NCI-H748 (cell line): Measurements from ENCODE around the gene TMEM38B.

ENCODE experiments used
- DNase-seq: peaks from one replicate; lab custom pipeline; 2025; ENCODE audit not compliant: unreplicated experiment; lab: John Stamatoyannopoulos, UW

Gene TMEM38B

GRCh38 chr9:105694190-105694847 lies at the start of gene TMEM38B:
Gene TMEM38B, plus strand, starts transcription at chr9:105694541. Its CDS starts 120 bp downstream, at chr9:105694661.
- DNase-seq: peak; percentile 93

GRCh38 chr9:105646879-105647594 lies 47.3 kb upstream of the TMEM38B start:
- no peak for DNase-seq

GRCh38 chr9:105647595-105648349 lies 46.6 kb upstream of the TMEM38B start:
- no peak for DNase-seq

GRCh38 chr9:105651806-105652205 lies 42.5 kb upstream of the TMEM38B start:
- peak; percentile 15 for DNase-seq

GRCh38 chr9:105656131-105656921 lies 38.0 kb upstream of the TMEM38B start:
- DNase-seq: peak; percentile 70

- no peak for DNase-seq
Observed at GRCh38 chr9:105658351-105658750, 36.0 kb upstream of the TMEM38B start.

- DNase-seq: no peak
Observed at GRCh38 chr9:105661011-105661410, 33.3 kb upstream of the TMEM38B start.

- DNase-seq: no peak
Observed at GRCh38 chr9:105662184-105663104, 31.9 kb upstream of the TMEM38B start, which contains the start of gene TAL2. Gene TAL2, plus strand, starts transcription at chr9:105662457. Its CDS starts 40 bp downstream, at chr9:105662497.

- DNase-seq: no peak
Observed at GRCh38 chr9:105663914-105664313, 30.4 kb upstream of the TMEM38B start.

GRCh38 chr9:105667867-105668266 lies 26.5 kb upstream of the TMEM38B start:
- DNase-seq: no peak

- no peak for DNase-seq
Observed at GRCh38 chr9:105670315-105670714, 24.0 kb upstream of the TMEM38B start.

GRCh38 chr9:105670775-105671174 lies 23.6 kb upstream of the TMEM38B start:
- DNase-seq: no peak

- no peak for DNase-seq
Observed at GRCh38 chr9:105672711-105673234, 21.6 kb upstream of the TMEM38B start.

- no peak for DNase-seq
Observed at GRCh38 chr9:105673850-105674387, 20.4 kb upstream of the TMEM38B start.

GRCh38 chr9:105676351-105676923 lies 17.9 kb upstream of the TMEM38B start:
- no peak for DNase-seq

- no peak for DNase-seq
Observed at GRCh38 chr9:105678163-105678562, 16.2 kb upstream of the TMEM38B start.

- DNase-seq: no peak
Observed at GRCh38 chr9:105678781-105679180, 15.6 kb upstream of the TMEM38B start.

- peak; percentile 29 for DNase-seq
Observed at GRCh38 chr9:105679257-105680022, 14.9 kb upstream of the TMEM38B start.
